ENCODE results near the gene ZCCHC24.

Gene ZCCHC24

DNA sequence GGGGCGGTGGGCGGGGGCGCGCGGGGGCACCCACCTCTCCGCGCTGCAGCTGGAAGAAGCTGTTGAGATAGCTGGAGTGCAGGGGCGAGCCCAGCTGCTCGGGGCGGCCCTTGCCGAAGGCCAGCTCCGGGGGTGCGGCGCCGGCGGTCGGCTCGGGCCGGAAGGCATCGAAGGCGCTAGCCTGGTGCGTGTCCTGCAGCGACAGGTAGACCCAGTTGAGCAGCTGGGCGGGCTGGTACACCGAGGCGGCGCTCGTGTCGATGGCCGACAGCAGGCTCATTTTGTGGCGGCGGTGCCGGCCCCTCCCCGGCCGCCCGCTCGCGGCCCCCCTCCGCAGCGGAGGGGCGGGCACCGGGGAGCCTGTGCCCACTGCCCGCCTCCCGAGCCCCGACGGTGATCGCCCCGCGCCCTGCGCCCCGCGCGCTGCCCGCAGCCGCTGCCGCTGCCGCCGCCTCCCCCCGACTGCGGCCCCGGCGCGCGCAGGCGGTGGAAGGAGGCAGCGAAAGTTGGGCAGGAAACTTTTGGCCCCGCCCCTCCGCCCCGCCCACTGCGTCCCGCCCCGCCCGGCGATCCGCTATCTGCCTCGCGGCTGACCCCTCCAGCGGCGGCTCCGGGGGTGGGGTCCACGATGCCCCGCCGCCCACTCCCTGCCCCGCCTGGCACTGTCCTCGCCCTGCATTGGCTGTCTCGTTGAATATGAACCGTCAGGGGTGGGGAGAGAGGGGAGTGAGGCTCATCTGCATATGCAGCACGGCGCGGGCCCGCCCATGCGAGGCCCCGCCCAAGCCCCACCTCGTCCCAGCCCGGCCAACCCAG, at the start of gene ZCCHC24:
Gene ZCCHC24, minus strand, starts transcription at position 464 of the 816 bp plus-strand sequence. Its CDS starts 184 bp downstream, at position 280.
- DNase-seq (ENCODE audit: low read depth), result peak; percentile 90

DNA sequence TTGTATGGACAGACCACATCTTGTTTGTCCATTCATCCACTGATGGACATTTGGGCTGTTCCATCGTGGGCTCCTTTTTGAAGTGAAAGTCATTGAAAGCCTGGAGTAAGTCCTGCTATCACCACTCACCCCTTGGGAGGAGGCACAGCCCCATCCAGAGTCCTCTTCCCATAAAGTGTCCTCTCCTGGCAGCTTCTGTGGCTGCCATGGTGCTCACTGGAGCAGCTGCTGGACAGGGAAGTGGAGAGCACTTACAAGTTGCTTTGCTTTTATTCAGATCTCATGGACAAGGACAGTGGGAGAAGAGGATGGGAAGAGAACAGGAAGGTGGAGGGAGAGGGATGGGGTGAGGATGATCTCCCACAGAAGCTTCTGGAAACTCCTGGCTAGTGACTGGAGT, 48.4 kb upstream of the ZCCHC24 start:
- DNase-seq (ENCODE audit: low read depth), result no peak

DNA sequence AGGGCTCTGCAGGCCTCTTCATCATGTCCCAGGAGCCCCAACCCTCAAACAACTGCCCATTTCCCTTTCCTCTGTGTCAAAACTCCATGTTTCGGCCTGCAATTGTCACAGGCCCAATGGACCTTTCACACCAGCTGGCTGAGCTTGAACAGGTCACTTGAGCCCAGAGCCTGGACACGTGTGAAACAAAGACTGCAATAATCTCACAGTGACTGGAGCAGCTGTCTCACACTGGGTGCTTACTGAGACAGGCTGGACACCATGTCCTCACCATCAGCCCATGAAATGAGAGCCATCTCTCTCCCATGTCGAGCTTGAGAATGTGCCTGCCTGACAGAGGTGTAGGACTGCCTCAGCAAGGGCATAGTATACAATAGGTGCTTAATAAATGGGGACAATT, 47.4 kb upstream of the ZCCHC24 start:
- DNase-seq (ENCODE audit: low read depth), result no peak

DNA sequence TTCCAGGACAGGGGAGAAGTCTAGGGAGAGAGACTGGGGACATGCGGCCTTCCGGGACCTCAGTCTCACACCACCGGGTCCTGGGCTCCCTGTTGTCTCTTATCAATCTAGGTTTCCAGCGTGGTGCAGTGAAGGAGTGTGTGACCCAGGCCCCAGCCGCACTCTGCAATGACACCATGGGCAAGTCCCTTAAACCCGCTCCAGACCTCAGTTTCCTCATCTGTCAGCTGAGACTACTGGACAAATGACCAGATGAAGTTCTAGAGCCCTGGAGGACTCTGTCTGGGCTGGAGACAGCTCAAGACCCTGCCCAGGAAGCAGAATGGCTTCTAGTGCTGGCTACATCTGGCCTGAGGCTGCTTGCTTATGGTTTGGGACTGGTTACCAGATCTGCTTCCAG, 46.8 kb upstream of the ZCCHC24 start:
- DNase-seq (ENCODE audit: low read depth), result no peak

DNA sequence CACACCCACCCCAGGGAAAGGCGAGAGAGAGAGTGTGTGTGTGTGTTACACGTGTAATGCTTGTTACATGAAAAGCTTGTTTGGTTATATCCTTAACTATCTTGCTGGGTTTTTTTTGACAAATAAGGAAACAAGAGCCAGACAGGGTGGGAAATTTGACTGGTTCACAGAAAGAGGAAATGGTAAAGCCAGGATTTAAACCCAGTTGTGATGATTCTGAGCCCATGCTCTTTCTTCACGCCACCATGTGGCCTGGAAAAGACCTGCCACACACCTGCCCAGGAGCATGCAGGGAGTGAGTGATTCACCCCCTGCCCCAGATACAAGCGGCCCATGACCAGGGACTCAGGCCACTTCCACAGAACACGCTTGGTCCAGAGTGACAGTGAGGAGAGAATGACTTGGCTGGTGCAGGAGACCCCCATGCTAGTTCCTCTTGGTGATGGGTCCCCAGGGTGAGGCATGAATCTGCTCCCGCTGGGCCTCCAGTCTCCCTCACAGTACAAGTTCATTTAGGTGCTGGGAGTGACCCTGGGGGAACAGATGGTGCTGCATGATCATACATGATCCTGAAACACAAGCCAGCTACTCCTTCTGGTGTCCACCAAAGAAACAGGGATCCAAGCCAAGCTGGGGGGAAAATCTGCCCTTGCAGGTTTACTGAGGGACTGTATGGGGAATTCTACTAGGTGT, 45.9 kb upstream of the ZCCHC24 start:
- no peak for DNase-seq (ENCODE audit: low read depth)

DNA sequence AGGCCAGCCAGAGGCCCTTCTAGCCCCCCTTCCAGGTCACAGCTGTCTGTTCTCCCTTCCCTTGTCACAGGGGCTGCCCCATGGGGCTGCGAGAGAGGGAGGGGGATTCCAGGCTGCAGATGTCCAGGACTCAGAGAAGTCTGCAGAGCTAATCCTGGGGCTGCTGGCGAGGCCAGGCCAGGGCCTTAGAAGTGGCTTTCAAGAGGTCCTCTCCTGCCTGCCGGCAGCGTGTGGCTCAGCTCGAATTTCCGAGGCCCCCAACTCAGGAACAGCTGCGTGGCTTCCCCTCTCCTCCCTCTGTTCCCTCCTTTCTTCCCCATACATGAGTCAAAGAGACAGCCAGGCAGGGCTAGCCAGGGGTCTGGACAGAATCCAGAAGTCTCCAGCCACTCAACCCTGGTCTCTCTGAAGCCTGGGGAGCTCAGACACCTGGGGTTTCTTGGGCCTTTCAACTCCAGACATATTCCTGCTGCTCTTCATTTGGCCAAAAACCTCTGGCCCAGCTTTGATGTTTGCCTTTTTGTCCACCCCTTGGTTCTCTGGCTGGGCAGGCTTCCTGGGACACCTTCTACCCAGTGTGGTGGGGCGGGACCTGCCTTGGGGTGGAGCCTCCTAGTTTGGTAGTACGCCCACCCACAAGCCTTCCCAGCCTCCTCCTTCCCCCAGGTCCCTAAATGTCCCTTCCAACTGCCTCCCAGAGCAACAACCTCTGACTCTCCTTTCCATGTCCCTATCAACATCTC, 45.1 kb upstream of the ZCCHC24 start:
- no peak for DNase-seq (ENCODE audit: low read depth)

DNA sequence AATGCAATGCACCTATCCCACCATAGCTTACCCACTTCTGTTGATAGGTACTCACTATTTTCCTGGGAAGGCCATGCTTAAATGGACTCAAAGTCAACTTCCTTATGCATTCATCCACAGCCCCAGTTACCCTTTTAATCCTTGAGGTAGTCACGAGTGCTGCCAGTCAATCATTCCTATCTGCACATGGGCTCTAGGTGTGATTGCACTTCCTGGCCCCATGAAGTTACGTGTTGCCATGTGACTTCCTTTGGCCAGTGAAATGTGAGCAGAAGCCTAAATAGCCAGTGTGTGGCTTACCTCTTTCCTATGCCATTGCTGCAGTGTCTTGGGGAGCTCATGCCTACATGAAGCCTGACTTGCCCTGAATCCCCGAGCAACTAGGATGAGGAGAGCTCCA, 43.4 kb upstream of the ZCCHC24 start:
- no peak for DNase-seq (ENCODE audit: low read depth)

DNA sequence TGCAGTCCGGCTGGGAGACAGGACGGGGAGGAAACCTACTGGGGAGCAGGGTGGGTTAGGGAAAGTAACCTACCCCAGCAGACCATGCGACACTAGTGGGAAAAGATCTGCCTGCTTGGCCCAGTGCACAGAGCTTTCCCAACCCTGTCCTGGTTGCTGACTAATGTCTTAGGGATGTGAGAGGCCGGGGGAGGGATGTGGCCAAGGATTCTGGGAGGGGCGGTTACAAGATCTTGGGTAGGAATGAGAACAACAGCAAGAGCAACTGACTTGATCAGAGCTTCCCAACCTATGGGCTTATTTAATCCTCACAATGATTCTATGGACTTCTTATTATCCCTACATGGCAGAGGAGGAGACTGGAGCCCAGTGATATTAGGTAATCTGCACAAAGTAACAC, 42.9 kb upstream of the ZCCHC24 start:
- DNase-seq (ENCODE audit: low read depth), result no peak

DNA sequence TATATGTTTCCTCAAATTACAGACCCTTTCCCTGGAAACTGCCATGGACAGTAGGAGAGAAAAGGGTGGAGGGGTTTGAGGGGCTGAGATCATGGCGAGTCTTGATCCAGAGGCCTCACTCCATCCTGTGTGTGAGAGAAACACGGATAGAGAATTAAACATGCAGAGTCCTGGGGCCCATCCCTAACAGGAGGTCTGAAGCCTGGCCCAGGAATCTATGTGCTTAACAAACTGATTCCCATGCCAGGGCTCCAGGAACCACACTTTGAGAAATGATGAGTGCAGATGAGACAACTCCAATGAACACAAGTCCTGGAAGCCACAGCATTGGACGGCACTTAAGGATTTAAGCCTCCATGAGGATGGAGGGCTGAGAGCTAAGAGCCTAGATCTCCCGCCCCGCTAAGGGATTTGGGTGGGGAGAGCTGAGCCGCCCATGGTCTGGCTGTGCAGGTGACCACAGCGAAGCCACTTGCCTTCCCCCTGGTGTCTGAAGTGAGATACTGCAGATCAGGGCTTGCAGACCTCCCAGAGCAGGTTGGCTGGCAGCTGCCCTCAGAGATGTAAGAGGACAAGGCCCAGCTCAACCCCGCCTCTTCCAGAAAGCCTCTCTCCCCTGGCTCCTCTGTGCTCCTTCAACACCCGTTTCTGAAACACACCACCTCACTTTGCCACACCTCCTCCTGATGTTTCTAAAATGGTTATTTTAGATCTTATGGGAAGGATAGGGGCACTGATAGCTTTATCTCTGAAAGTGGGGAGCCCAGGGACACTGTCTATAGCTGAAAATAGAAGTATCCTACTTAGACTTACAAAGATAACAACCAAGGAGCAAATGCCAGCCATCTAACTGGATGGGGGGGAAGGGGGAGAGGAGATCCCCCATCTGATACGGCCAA, 42.1 kb upstream of the ZCCHC24 start:
- DNase-seq (ENCODE audit: low read depth), result peak; percentile 3

DNA sequence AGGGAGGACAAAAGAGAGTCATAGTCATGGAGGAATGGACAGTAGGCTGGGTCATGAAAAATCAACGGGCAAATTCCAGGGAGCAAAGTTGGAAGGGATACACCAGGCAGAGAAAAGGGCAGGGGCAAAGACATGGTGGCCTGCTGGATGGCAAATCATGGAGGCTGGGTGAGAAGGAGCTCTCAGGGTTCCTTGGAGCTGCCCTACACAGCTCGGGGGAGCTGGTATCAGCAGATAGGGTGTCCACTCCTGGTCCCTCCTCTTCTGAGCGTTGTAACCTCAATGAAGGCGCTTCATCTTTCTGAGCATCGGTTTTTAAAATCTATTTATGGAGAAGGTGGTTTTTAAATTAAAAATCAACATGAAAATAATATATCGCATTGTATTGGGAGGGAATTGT, 39.1 kb upstream of the ZCCHC24 start:
- no peak for DNase-seq (ENCODE audit: low read depth)

DNA sequence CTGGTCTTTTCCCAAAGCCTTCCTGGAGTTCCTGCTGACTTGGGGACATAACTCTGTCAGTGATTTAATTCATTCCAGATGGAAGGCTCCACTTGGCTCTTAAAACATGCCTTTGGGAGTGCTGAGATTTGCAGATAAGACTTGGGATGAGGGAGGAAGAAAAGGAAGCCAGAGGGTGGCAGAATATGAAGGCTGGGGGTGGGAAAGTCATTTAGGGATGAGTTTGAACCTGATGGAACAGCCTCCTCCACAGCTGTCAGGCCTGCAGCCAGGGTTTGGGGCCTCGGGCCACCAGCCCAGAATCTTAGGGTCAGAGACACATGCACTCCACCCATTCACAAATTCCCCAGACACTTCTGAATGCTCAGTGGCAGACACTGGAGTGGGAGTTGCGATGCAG, 38.5 kb upstream of the ZCCHC24 start:
- DNase-seq (ENCODE audit: low read depth), result no peak

DNA sequence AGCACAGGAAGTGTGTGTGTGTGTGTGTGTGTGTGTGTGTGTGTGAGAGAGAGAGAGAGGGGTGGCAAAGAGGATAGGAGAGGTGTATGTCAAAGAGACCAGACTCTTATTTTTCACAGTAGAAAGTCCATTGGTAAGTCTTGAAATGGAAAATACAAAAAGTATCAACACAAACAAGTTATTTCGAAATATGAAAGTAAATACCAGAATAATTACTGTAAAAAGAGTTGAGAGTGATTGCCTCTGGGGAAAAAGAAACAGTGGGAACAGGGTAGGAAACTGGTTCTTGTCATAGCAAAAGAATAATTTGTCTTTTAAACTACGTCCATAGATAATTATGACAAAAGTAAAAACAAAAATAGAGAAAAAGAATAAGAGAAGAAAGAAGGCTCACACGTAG, 37.9 kb upstream of the ZCCHC24 start:
- DNase-seq (ENCODE audit: low read depth), result no peak

DNA sequence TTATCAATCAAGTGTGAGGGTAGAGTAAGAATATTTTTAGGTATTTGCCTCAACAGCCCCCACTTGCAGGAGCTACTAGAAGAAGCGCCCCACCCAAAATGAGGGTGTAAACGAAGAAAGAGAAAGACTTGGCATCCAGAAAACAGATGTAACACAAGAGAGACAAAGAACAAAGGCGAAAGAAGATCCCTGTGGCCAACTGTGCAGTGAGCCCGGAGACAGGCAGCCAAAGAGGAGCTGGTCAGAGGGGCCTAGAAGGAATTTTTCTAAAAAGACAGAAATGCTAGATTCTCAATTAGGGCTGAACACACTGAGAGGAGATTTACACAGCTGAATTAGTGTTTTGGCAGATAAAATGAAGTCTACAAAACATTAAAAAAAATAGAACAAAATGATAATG, 37.3 kb upstream of the ZCCHC24 start:
- DNase-seq (ENCODE audit: low read depth), result no peak

DNA sequence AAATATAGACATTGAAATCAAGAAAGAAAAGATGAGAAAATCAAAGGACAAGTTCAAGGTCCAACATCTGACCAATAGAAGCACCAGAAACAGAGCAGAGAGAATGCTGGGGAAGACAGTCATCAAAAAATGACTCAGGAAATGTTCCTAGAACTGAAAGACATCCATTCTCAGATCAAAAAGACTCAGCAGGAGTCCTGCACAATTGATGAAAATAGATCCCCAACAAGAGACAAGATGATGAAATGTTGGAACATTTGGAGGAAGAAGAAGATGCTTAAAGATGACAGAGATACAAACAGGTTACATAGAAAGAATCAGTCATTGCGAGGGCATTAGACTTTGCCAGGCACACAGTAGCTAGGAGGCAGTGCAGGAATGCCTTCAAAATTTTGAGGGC, 36.9 kb upstream of the ZCCHC24 start:
- DNase-seq (ENCODE audit: low read depth), result no peak

DNA sequence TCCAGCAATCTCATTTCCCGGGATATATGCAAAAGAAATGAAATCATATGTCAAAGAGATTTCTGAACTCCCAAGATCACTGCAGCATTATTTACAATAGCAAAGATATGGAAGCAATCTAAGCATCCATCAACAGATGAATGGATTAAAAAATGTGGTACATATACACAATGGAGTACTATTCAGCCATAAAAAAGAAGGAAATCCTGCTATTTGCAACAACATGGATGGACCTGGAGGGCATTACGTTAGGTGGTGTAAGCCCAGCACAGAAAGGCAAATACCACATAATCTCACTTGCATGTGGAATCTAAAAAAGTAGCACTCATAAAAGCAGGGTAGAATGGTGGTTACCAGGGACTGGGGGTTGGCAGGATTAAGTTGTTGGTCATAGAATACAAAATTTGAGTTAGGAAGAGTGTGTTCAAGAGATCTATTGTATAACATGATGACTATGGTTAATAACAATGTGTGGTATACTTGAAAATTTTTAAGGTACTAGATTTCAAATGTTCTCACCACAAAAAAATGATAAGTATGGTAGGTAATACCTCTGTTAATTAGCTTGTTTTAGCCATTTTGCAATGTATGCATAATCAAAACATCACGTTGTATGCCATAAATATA, 34.0 kb upstream of the ZCCHC24 start:
- DNase-seq (ENCODE audit: low read depth), result no peak

DNA sequence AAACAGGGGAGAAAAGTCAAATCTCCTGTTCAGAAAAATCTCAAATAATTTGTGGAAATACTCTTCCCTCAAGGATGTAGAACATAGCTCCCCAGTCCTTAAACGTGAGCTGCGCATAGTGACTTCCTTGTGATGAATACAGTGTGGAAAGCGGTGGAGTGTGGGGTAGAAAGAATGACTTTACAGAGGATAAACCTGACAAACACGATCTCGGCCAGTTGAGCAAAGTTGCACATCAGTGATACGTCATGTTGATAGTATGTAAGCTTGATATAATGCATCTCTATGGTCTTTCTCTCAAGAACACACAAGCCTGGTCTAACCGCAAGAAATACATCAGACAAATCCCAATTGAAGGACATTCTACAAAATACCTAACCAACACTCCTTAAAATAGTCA, 32.0 kb upstream of the ZCCHC24 start:
- DNase-seq (ENCODE audit: low read depth), result no peak

DNA sequence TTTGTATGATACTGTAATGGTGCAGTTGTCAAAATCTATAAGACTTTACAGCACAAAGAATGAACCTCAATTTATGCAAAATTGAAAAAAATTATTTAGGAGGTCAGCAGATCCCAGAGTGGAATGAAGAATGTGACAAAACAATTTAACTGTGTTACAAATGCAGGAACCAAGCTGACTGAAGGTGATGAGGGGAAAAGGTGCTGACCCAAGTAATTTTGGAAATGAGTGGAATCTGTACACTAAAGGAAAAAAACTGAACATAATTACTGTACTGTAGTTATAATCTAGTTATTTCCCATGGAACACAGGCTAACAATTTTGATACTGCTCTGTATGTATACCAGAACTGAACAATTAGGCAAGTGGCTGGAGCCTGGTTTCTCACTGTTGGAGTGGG, 31.2 kb upstream of the ZCCHC24 start:
- DNase-seq (ENCODE audit: low read depth), result no peak

DNA sequence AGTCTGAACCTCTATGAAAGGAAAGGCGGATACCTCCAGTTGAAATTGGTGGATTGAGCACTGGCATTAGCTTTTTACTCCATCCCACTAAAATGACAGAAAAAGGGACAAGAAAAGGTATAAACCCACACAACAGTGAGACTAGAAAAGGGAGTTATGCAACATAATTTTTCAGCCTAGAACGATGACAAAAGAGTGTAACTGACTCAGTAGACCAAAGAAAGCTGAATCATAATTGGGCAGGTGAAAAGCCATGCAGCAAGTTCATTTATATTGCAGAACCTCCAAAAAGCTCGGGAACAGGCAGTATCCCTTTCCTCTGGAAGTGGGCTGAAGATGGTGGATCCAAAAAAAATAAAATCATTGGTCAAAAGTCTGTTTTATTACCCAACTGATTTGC, 30.5 kb upstream of the ZCCHC24 start:
- no peak for DNase-seq (ENCODE audit: low read depth)

DNA sequence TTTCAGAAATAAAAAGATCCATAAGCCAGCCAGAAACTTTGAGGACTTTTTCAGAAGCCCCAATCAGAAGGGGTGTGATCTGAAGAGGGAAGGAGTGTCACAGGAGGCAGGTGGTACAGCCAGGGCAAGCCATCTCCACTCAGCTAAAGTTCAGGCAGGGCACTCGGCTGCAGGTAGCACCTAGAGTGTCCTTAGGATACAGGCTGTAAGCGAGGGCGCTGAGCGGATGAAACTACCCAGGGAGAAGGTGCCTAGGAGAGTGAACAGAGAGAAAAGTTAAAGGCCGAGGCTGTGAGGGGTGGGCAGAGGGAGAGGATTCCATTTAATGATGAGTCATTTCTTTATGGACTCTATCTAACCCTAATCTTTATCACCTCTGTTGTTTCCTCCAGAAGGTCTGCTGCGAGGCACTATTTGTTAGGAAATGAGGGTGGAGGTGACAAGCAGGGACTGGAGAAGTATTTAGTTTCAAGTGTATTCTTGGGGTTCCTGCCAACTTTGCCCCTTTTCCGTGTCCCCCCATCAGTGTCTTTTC, 29.8 kb upstream of the ZCCHC24 start:
- DNase-seq (ENCODE audit: low read depth), result no peak

DNA sequence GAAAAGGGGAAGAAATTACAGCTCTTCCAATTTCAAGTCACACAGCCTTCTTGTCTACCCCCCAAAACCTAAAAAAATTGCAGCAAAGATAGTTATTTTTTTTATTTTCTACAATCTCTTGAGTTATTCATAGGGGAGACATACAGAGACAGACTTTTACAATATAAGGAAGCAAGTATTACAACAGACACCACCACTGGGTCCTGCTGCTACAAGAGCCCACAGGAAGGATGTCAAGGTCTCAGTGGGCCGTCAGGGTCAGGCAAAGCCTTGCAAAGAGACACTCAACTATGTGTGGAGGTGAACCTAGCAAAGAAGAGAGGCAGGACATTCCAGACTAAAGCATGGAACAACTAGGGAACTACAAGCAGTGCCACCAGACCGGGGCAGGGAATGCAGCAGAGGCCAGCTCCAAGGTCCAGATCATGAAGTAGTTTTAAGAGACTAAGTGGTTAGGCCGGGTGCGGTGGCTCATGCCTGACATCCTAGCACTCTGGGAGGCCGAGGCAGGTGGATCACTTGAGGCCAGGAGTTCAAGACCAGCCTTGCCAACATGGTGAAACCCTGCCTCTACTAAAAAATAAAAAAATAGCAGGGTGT, 28.2 kb upstream of the ZCCHC24 start:
- DNase-seq (ENCODE audit: low read depth), result no peak

DNA sequence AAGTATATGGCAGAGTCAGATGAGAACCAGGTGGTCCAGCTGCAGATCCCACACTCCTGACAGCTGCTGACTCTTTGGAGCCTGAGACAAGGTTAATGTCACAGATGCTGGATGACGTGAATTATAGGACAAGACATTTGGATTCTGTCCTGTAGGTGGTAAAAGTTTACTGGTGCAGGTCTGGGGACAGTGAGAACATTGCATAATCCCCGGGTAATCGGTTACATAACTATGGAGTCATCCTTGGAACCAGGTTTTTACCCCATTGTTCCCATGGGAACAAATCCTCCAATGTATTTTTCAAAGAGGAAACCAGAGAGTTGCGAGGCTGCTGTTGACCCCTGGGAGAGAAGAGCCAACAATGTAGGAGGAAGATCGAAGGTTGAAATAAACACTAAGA, 27.5 kb upstream of the ZCCHC24 start:
- DNase-seq (ENCODE audit: low read depth), result no peak

Measured in stimulated activated CD8-positive, alpha-beta memory T cell treated with anti-CD3 and anti-CD28 coated beads, Interleukin-12 subunit alpha, Interleukin-12 subunit beta, amount 100 ng/mL, for 1 hour (primary cell).